T-helper 2 cell treated with Interferon-gamma antibody and Interleukin-4, amounts not matched to agents 100 ng/mL and 5 ng/mL, for 36 hours (primary cell): ENCODE results near the gene SLC6A20. TPM values are rescaled to one million over a fixed set of nuclear protein-coding genes. Genes with fewer than 3 reads are reported as not detected.
"Not testable (repeated sequence)": the region's sequence is repeated elsewhere in the genome, so short reads cannot be mapped to it uniquely, and the experiment has no call there.

Experiments
- intact Hi-C: fragments of 100-400 bp; cut with micrococcal nuclease; formaldehyde crosslinking; loops from one replicate; pipeline ENCODE4 v1.15.1; 2023
- total RNA-seq: library from RNA; stranded (reverse); gene quantifications from 2 replicates; pipeline ENCODE4 v1.2.3, GENCODE V29; 2022

SLC6A20 gene
- total RNA-seq, 1 donor from 2014 or later = not detected

DNA sequence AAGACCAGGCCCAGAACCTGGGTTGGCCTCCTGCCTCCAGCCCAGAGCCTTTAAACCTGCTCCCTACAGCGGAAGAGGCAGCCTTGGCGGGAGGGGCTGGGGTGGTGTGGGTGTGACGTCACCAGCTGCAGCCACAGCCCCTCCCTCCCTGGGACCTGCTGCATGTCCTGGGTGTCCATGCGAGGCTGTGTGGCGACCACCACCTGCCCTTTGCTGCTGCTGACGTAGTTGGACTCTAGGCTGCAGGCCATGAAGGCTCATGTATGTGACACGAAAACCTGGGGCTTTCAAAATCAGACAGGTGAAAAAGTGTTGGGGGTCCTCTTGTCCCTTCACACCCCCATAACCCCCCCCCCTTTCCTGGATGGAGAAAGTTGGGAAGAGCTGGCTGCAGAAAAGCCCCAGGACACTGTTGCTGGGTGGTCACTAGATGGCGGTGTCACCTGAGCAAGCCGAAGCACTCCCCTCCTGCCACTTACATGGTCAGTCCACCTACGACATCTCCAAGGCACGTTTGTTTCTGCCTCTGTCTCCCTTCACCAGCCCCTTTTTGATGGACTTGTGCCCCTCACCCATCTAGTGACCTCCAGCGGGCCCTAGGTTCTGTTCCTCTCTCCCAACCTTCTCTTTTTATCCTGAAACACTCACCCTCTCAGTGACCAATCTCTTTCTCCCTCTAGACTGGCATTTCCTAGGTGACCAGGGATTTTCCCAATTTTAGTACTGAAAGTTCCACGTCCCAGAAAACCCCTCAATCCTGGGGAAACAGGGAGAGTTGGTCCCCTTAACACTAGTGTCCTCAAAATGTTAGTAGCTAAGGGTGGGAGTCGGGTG is 35.2 kb downstream of the SLC6A20 start:
- intact Hi-C loops = loop anchor here (1.0 kb wide), 2 partner anchors 168 to 318 kb away; no protein-coding TSS in a partner anchor

DNA sequence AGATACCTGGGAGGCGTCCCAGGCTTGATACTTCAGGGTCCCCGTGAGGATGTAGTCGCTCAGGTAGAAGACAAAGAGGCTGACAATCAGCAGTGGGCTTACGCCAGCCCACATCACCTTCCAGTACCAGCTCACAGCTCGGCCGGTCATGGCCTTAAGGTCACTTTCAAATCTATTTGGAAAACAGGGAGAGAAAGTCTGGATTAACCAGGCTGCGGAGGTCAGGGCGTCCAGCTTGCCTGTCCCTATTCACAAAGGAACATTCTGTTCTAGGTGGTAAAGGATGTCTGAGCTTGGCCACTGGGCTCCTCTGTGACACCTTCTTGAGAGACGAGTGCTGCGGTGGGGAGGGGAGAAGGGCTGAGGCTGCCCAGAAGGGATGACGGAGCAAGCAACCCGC is 36.5 kb downstream of the SLC6A20 start:
- intact Hi-C loops = no loop called here

DNA sequence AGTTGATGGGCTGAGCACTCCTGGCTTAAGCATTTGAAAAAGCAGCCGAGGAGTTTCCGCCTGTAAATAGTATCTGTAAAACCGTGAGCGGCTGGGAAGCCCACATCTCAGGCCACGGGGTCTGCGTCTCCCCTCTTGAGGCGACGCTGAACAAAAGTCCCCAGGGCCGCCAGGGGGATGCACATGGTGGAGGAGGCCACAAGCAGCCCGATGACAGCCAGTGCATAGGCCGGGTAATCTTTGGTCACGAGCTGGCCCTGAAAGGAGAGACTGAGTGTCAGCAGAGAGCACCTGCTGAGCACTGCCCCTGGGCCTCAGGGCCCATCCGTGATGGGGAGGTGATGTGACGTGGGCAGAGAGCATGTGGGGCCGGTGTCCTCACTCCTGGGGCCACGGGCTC is 37.5 kb downstream of the SLC6A20 start:
- intact Hi-C loops = no loop called here

DNA sequence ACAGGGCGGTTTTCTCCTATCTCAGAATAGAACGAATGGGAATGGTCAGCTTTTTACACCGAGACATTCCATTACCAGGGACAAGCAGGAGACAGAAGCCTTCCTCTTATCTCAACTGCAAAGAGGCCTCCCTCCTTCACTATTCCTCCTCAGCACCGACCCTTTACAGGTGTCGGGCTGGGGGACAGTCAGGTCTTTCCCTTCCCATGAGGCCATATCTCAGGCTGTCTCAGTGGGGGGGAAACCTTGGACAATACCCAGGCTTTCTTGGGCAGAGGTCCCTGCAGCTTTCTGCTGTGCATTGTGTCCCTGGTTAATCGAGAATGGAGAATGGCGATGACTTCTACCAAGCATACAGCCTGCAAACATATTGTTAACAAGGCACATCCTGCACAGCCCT is 39.2 kb downstream of the SLC6A20 start:
- intact Hi-C loops = not testable (repeated sequence)

DNA sequence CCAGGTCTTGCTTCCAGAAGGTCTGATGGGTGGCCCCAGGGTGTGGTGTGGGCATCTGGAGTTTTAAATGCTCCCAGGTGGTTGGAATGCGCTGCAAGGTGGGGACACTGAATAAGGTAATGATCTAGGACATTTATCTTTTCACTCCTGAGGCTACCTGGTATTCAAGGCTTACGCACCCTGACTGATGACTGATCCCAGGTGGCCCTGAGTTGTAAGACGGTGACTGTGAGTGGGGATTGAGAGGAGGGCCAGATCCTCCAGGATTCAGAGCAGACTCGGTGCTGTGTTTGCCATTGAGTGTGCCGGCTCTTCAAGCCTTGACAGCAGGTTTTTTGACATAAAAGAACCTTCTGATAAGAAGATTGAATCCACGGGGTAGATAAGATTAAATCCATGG is 40.3 kb downstream of the SLC6A20 start:
- intact Hi-C loops = no loop called here

DNA sequence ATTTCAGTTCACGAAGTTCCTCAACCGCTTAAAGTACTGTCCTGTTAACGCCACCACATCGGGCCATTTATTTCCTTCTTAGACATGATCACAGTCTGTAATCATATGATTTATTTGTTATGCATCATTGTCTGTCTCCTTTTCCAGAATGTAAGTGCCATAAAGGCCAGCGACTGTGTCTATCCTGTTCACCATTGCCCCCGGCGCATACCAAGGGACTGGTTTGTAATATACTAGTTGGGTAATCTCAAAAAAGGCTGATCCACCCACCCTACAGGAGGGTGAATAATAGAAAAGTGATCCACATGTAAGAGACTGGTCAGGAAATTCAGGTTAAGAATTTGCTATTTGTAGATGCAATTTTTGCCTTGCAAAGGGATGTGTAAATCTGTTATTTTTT is 41.9 kb downstream of the SLC6A20 start:
- intact Hi-C loops = no loop called here

DNA sequence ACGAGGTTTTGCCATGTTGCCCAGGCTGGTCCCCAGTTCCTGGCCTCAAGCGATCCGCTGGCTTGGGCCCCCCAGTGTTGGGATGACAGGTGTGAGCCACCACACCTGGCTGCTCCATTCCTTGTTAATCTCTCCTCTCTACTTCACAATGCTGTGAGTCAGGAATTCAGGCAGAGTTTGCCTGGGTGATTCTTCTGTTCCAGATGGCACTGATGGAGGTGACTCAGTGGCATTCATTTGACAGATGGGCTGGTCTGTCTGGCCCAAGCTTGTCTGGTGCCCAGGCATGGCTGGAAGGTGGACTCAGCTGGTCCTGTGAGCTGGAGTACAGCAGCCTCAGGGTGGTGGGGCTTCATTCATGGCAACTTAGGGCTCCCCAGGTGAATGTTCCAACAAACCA is 43.2 kb downstream of the SLC6A20 start:
- intact Hi-C loops = no loop called here

DNA sequence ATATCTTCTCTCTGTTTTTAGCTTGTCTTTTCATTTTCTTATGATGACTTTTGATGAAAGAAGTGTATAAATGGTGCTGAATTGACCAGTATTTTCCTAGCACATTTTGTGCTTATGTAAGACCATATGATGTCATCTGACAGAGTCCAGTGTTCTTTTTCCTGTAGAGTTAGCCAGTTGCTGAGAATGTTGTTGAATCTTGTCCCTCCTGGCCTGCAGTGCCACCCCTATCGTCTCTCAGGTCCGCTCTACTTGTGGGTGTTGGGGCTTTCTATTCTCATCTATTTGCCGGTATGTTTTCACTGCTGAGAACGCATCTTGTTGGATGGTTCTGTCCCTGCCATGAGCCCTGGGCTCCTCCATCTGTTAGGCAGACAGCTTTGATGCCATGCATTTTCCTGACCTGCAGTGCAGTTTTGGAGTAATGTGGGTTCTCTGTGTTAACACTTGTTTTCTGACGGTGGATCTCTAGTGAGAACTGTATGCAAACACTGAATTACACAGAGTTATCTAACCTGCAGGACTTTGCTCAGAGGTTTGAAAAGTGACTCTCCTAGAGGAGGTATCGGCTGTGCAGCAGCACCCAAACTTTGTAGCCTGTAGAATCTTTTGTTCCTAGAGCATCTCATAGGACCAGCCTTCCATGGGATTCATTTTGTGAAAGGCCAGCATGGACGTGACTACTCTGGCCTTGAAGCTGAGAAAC is 44.6 kb downstream of the SLC6A20 start:
- intact Hi-C loops = no loop called here

DNA sequence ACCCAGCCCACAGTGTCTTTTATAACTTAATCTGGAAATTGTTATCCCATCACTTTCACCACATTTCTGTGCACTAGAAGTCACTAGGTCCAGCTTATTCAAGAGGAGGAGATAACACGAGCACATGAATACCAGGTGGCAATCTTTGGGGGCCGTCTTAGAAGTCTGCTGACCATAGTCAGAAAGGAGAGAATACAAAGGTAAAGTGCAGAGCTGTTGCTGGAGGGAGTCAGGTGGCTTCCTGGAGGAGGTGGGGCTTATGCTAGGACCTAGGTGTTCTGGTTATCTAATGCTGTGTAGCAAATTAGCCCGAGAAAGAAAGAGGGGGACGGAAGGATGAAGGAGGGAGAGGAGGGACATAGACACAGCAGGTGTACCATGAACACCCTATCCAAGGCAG is 46.5 kb downstream of the SLC6A20 start:
- intact Hi-C loops = no loop called here

DNA sequence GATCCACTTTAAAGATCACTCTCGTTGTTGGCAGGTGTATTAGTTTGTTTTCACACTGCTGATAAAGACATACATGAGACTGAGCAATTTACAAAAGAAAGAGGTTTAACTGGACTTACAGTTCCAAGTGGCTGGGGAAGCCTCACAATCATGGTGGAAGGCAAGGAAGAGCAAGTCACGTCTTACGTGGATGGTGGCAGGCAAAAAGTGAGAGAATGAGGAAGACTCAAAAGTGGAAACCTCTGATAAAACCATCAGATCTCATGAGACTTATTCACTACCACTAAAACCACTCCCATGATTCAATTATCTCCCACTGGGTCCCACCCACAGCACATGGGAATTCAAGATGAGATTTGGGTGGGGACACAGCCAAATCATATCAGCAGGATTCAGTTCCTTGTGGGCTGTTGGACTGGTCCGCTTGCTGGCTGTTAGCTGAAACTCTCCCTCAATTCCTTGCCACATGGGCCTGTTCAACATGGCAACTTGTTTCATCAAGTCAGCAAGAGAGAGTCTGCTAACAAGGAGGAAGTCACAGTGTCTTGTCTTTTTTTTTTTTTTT is 47.2 kb downstream of the SLC6A20 start:
- intact Hi-C loops = not testable (repeated sequence)

DNA sequence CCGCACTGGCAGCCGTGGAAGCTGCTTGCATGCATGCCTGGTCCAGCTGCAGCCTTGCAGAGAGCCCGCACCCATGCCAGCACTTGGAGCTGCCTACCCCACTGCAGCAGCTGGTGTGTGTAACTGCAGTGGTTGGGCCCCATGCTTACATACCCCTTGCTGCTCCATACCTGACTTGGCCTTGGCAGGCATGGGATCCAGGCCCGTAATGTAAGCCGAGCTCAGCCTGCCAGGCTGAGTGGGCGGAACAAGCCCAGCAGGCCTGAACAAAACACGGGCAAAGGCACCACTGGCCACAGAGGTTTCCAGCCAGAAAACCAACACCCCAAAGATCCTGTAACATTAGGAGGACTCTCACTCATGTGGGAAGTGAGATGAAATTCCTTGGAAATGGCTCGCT is 48.3 kb downstream of the SLC6A20 start:
- intact Hi-C loops = no loop called here

DNA sequence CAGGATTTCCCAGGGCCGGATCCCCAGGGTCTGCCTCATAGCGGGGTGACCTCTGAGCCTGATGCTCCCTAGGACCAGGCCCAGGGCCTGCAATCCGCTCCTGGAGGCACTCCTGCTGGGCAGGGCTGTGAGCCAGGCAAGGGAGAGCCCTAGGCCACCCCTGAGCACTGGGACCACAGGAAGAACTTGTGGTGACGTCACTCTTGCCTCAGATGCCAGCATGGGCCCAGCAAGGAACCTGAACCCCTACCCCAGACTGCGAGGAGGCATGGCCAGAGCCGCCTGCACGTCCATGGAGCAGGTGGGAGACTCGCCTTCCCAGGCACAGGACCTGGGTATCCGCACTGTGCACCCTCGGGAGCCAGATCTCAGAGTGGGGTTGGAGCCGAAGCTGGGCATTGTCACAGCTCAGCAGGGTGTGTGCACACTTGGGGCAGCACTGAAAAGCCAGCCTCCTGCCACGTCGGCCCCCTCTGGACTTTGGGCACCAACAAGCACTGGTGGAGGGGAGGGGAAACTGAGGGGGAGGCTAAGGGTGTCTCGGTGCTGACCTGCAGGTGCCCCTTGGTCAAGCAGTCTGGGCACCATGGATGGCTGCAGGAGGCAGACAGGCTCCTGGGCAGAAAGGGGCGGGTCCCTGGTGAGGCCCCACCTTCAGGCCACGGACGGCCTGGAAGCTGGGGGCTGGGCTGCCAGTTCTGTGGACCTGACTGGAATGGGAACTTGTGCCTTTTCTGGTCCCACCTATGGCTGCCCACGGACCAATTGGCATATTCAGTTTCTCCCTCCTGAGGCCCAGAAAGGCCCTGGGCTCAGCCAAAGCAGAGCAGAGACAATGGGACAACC is 49.3 kb downstream of the SLC6A20 start:
- intact Hi-C loops = no loop called here

DNA sequence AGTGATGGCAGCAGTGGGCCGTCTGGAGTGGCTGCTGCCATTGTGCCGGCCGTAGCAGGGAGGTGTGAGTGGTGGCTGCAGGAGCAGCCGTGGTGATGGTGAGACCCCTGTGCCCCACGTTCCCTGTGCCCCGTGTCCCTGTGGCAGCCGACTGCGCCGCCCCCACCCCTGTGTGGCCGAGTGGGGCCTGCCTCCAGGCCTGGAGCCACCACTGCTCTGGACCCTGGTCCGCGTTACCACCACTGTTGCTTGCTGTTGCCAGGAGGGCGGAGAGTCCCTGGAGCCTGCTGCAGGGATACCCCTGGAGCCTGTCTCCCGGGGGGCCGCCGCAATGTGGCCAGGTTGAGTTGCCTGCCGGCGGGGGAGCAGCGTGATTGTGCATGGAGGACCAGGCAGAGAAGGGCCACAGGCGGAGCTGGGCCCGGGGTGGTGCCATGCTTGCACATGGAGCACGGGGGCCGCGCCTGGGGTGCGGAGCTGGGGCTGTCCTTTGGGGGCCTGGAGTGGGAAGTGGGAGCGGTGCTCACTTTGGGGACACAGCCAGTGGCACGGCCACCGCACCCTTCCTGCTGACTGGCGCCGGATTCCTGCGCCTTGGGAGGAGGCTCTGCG is 50.1 kb downstream of the SLC6A20 start:
- intact Hi-C loops = no loop called here

DNA sequence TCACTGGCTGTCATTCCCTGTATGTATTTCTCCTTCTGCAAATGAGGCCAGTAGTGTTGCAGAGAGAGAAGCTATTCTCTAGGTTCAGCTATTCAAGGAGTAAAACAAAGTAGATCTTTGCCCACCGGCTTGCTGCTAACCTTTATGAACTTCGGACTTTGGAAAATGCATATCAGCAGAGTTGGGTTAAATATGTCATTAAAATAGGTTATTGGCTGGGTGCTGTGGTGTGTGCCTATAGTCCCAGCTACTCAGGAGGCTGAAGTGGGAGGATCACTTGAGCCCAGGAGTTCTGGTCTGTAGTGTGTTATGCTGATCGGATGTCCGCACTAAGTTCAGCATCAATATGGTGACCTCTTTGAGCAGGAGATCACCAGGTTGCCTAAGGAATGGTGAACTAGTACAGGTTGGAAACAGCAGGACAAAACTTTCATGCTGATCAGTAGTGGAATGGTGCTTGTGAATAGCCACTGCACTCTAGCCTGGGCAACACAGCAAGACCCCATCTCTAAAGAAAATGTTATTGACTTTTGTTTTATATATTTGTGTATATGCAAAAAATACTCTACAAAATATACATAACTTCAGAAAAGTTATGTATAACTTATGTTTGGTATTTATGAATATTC is 53.8 kb downstream of the SLC6A20 start:
- intact Hi-C loops = no loop called here

DNA sequence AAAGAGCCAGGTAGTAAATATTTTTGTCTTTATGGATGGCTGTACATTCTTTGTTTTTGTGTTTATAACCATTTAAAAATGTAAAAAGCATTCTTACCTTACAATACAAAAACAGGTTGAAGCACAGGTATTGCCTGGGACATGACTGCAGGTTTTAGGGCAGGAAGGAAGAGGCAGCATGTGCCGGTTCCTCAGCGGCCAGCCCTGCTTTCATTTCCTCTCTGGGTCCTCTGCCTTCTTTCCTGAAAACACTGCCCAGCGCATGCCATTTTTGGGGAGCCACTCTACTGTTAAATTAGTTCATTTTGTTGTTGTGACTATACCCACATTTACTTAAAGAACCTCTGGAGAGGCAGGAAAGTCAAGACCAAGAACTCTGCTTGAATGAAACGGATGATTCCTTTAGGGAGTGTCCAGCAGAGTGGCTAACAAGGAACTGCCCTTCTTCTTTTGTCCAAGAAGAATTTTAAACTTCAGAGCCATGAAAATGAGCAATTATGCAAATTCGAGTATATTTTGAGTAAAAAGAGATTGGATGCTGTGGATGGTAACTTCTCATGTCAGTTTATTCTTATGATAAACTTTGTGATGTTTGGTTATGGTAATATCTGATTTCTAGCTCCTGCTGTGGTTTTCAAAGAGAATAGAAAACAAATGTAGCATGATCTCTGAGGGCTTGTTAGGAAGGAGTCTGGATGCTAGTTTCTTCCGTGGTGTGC is 54.4 kb downstream of the SLC6A20 start:
- intact Hi-C loops = no loop called here

DNA sequence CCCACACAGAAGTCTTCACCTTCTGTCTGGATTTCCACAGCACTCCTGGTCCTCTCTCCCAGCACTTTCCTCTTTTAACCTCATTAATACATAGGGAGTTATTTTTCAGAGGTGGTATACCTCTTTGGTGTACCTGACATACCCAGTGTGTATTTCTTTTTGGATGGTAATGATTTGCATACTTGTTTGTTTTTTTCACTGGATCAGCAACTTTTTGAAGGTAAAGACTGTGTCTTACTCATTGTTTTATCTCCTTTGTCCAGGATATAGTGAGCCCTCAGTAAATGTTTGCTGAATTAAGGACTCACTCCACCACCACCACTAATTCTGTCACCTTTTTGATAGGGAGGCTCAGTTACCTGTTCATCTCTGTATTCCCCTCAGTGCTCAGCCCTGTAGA is 55.1 kb downstream of the SLC6A20 start:
- intact Hi-C loops = no loop called here

DNA sequence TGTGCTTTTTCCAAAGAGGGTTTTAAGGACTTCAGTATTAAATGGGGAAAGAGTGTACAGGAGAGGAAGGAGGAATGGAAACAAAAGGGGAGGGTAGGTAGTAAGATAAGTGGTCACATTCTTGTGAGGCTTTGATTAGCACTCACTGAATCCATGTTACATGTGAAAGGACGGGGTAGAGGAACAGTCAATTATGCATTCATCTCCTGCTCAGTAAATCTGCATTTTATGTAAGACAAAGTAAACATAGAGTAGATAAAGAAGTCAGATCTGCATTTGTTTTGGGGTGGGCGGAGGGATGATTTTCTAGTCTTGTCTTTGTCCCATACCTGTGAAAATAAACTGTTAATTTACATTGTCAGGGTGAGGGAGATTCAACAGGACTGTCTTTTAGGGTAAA is 56.3 kb downstream of the SLC6A20 start:
- intact Hi-C loops = no loop called here

DNA sequence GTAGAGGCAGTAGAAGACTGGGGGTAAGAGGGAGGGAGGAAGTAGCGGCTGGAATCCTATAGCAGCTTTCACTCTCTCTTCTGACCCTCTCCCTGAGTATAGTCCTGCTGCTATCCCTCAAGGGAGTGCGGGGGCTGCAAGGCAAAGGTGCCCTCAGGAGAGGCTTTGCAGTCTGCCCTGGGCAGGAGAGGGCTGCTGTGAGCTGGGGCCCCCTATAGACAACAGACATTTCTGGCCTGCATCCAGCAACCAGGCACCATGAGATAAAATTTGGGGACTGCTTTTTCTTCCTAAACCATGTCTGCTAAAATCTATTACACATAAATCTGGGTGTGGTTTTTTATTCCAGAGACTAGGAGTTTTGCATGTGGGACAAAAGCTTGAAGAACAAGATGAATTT is 59.1 kb downstream of the SLC6A20 start:
- intact Hi-C loops = no loop called here

DNA sequence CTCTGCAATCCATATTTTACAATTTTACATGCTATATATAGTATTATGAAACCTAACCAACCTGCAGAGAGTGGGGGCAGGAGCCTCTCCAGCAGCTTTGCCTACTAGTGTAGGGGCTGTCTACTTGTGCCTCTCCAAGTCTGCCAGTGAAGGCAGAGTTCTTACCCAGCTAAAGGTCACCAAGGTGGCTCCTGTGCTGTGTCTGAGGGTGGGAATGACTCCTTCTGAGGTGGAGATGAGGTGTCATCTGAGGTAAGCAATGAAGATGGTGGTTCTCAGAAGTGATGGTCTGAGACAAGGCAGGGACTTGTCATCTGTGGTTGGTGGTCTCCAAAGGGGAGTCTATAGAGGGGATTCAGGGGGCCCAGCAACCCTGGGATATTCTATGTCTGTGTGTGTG is 59.6 kb downstream of the SLC6A20 start:
- intact Hi-C loops = no loop called here
